ENCODE results near the gene CTRB2.

- TF ChIP-seq, protein P1, sequence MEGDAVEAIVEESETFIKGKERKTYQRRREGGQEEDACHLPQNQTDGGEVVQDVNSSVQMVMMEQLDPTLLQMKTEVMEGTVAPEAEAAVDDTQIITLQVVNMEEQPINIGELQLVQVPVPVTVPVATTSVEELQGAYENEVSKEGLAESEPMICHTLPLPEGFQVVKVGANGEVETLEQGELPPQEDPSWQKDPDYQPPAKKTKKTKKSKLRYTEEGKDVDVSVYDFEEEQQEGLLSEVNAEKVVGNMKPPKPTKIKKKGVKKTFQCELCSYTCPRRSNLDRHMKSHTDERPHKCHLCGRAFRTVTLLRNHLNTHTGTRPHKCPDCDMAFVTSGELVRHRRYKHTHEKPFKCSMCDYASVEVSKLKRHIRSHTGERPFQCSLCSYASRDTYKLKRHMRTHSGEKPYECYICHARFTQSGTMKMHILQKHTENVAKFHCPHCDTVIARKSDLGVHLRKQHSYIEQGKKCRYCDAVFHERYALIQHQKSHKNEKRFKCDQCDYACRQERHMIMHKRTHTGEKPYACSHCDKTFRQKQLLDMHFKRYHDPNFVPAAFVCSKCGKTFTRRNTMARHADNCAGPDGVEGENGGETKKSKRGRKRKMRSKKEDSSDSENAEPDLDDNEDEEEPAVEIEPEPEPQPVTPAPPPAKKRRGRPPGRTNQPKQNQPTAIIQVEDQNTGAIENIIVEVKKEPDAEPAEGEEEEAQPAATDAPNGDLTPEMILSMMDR (conservative IDR thresholded peaks at IDR 0.05), result no peak
- no peak for TF ChIP-seq ZFX (IDR thresholded peaks at IDR 0.05)
These were observed 26.6 kb upstream of the CTRB2 start for GRCh38 chr16:75233611-75233938.

Measured in C4-2B (cell line).